Choroid plexus epithelial cell (primary cell): ENCODE results near the gene MADD.

ENCODE experiments used
- DNase-seq: peaks from one replicate; pipeline ENCODE4 v3.0.0-alpha.2; 2010; ENCODE audit warnings: low read depth
- H3K4me3 ChIP-seq: 2 replicates; pipeline ENCODE4 v1.5.1; 2011; ENCODE audit warnings: low read depth, mild to moderate bottlenecking, control low read depth, low read length, moderate library complexity
- CTCF ChIP-seq: conservative IDR thresholded peaks from 2 replicates; pipeline ENCODE4 v1.5.1; 2011; ENCODE audit warnings: low read depth, mild to moderate bottlenecking, control low read depth, inconsistent platforms, low read length, moderate library complexity

The MADD gene

DNA sequence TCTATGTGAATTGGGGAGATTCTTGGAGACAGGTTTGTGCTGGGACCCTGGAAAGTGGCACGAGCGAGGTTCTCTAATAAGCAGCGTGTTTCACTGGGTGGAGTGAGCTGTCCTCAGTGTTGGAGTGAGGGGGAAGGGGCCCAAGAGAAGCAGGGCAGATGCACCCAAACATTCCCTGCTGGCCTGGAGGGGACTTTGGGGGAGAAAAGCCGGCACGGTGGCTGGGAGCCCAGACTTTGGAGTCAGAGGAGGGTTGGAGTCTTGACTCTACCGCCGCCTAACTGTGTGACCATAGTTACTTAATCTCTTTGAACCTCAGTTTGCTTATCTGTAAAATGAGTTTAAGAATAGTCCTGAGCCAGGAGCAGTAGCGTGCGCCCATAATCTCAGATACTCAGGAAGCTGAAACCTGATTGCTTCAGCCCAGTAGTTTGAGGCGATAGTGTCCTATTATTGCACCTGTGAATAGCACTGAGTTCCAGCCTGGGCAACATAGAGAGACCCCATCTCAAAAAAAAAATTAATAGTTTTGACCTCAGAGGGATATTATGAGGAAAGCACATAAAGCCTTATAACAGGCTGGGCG, 11.5 kb upstream of the MADD start:
- H3K4me3 ChIP-seq = peak overlapping the region; percentile 43

GRCh38 chr11:47259232-47259977, 10.5 kb upstream of the MADD start:
- peak; percentile 88 for TF ChIP-seq CTCF
- DNase-seq = peak; percentile 61
- no peak overlapping the region for H3K4me3 ChIP-seq

More for the DNA sequence above, 11.5 kb upstream of the MADD start:
- no peak for TF ChIP-seq CTCF
- no peak for DNase-seq

DNA sequence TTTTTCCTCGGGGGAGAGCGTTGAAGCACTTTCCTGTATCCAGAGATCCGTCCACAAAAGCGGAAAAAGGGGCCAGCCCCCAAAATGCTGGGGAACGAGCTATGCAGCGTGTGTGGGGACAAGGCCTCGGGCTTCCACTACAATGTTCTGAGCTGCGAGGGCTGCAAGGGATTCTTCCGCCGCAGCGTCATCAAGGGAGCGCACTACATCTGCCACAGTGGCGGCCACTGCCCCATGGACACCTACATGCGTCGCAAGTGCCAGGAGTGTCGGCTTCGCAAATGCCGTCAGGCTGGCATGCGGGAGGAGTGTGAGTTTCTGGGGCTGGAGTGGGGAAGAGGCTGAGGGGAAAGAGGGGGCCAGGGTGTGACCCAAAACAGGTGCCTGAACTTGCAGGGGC, 9.6 kb upstream of the MADD start:
- DNase-seq = no peak
- no peak for TF ChIP-seq CTCF
- no peak overlapping the region for H3K4me3 ChIP-seq

DNA sequence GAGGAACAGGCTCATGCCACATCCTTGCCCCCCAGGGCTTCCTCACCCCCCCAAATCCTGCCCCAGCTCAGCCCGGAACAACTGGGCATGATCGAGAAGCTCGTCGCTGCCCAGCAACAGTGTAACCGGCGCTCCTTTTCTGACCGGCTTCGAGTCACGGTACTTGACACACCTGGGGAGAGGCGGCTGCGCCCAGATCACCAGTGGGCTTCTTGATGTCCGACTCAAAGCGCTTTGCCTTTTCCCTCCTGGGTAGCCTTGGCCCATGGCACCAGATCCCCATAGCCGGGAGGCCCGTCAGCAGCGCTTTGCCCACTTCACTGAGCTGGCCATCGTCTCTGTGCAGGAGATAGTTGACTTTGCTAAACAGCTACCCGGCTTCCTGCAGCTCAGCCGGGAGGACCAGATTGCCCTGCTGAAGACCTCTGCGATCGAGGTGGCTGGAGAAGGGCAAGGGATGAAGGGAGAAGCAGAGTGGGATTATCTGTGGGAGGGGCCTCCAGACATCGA, 8.6 kb upstream of the MADD start:
- no peak for TF ChIP-seq CTCF
- H3K4me3 ChIP-seq = no peak overlapping the region
- no peak for DNase-seq

DNA sequence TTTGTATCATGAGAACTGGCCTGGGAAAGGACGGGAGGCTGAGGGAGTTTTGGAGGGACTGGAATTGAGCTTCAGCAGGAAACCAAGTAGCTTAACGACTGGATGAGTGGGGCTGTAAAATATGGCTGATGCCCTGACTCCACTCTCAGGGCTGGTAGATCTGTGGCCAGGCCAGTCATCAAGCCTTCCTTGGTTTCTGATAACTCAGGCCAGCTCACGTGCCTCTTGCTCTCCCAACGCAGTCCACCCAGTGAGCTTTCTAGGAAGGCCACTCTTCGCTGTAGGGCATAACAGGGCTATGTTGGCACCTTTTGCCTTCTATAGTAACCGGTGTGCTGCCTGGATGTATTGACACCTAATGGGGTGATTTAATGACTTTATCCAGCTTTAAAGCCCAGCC, 5.8 kb upstream of the MADD start:
- no peak for DNase-seq
- H3K4me3 ChIP-seq = no peak overlapping the region
- TF ChIP-seq CTCF = no peak

DNA sequence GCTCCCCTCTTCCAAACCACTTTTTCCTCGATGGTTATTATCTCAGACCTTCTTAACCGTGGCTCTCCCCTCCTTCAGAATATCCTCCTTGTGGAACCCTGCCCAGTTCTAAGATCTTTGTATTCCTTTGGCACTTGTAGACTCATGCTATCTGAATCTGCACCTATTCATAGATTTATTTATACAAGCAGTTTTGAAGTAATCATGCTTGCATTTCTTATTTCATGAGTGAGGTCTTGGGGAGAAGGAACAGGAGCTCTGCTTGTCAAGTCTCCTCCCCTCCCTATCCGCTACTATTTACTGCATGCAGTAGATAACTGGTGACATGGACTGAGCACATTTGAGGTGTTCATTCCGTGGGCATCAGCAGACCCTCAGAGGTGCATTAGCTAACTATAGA, 5.4 kb upstream of the MADD start:
- peak; percentile 60 for DNase-seq
- H3K4me3 ChIP-seq = no peak overlapping the region
- no peak for TF ChIP-seq CTCF

GRCh38 chr11:47267876-47268275, 2.1 kb upstream of the MADD start:
- no peak for DNase-seq
- no peak overlapping the region for H3K4me3 ChIP-seq

More at GRCh38 chr11:47267876-47268275, 2.1 kb upstream of the MADD start:
- no peak for TF ChIP-seq CTCF
